Measurements from ENCODE around the gene C11orf16. TPM values are rescaled to one million over a fixed set of nuclear protein-coding genes. Genes with fewer than 3 reads are reported as not detected.

C11orf16 gene
- total and polyA plus RNA-seq, 9 of the 15 experiments (the other 6 are each of a cell fraction or from before 2014, with no cell fraction given), result not detected

DNA sequence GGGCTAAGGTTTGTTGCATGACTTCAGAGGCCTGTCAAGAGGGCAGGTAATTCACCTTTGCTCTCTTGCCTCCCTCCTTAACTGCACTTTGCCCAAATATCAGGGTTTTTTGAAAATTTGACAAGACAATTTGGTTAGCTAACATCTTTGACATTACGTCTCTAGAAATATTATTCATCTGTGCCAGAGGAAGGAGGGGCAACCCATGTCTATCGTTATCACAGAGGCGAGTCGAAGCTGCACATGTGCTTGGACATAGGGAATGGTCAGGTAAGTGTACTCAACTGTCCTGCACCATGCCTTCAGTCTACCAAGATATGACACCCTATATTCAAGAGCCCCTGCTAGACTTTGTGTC is 18.1 kb downstream of the C11orf16 start:
- Histone ChIP-seq H4K20me1 (replicated peaks; ENCODE audit: control insufficient read depth, insufficient read depth, low read length) (no peaks in the 10 kb centered on the region), H2AFZ (ENCODE audit: low read depth, low read length) (no peak overlapping the region), H3K79me2 (ENCODE audit: control insufficient read depth, insufficient read depth, low read length) (peaks cover 19% of the 10 kb centered on the region), H3K9ac (ENCODE audit: insufficient read depth in 1 of 2, low read depth in 2 of 2, low read length in 2 of 2) (no peak overlapping the region; a peak in 1 of 4 replicates), H3K9me3 (replicated peaks; ENCODE audit: control insufficient read depth, insufficient read depth, low read depth, low read length) (no peaks in the 10 kb centered on the region; the same call in 1 of the 2 replicates), H3K36me3 (ENCODE audit: control insufficient read depth, insufficient read depth, low read length) (peaks cover 44% of the 10 kb centered on the region), H3K9me1 (ENCODE audit: control insufficient read depth, insufficient read depth, low read length) (no peaks in the 10 kb centered on the region), H3K4me3 (no peak overlapping the region), H3K4me1 (replicated peaks in 1 of 2; ENCODE audit: control insufficient read depth in 2 of 2, insufficient read depth in 2 of 2, low read length in 2 of 2) (peaks cover 15 to 27% of the 10 kb centered on the region in 2 experiments), H3K27ac (ENCODE audit: extremely low read depth, low read depth, low read length) (no peak overlapping the region; the same call in 2 of the 3 replicates), H3K4me2 (ENCODE audit: insufficient read depth, low read length) (peak overlapping the region; percentile 56; the same call in 1 of the 2 replicates), H3K27me3 (ENCODE audit: control insufficient read depth in 2 of 2, insufficient read depth in 2 of 2, low read length in 2 of 2) (no peaks in the 10 kb centered on the region)
- ChIA-PET CTCF (ENCODE audit: low intra/inter-chr PET ratio) (no interaction called here), POLR2A (interaction anchor here (0.6 kb wide), 1 partner anchor 9 kb away, joined by 3 read pairs; no protein-coding TSS in a partner anchor)
- FAIRE-seq, result no peak
- intact Hi-C loops (cut with micrococcal nuclease), result loop anchor here (1.0 to 5.0 kb wide), 3 partner anchors 45 to 223 kb away; no protein-coding TSS in a partner anchor
- no peak for ATAC-seq
- no peak for DNase-seq (ENCODE audit: extremely low read depth in 1 of 4, low spot score in 3 of 4)
- 85% methylated on average over 4 of the region's 4 CpGs for WGBS (ENCODE audit: insufficient coverage, low coverage, missing lambda C conversion rate)
- in situ Hi-C loops (cut with MboI), result no loop called here
- no peak for TF ChIP-seq ZNF23 (CRISPR knock-in tag; IDR thresholded peaks at IDR 0.05)
- TF ChIP-seq PHB2 (IDR thresholded peaks at IDR 0.05; ENCODE audit: low read depth), result no peak
- TF ChIP-seq, protein P1, sequence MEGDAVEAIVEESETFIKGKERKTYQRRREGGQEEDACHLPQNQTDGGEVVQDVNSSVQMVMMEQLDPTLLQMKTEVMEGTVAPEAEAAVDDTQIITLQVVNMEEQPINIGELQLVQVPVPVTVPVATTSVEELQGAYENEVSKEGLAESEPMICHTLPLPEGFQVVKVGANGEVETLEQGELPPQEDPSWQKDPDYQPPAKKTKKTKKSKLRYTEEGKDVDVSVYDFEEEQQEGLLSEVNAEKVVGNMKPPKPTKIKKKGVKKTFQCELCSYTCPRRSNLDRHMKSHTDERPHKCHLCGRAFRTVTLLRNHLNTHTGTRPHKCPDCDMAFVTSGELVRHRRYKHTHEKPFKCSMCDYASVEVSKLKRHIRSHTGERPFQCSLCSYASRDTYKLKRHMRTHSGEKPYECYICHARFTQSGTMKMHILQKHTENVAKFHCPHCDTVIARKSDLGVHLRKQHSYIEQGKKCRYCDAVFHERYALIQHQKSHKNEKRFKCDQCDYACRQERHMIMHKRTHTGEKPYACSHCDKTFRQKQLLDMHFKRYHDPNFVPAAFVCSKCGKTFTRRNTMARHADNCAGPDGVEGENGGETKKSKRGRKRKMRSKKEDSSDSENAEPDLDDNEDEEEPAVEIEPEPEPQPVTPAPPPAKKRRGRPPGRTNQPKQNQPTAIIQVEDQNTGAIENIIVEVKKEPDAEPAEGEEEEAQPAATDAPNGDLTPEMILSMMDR (IDR thresholded peaks at IDR 0.05 in 2 of 3, conservative IDR thresholded peaks at IDR 0.05 in 1 of 3; ENCODE audit: insufficient read depth in 2 of 3, low read depth in 1 of 3, low read length in 3 of 3), result 0 out of 6 replicates have a peak, but pooled peaks of 1 of the 3 experiments have one; percentile 8
- no peak for TF ChIP-seq SRSF9 (IDR thresholded peaks at IDR 0.05; ENCODE audit: borderline replicate concordance, low read depth, low read length)
- TF ChIP-seq NCOA4 (IDR thresholded peaks at IDR 0.05; ENCODE audit: partially characterized antibody), result no peak
- BruUV-seq (replicated peaks), result no TSS peak

Data from K562 (cell line).